Neural progenitor cell (in vitro differentiated cells): Measurements from ENCODE around the gene CRK.

ENCODE experiments used
- EZH2 ChIP-seq: fragments of 200-600 bp; sonication (generic); IDR thresholded peaks from 2 replicates; pipeline ENCODE4 v1.6.1; 2017; ENCODE audit warnings: antibody characterized with exemption, mild to moderate bottlenecking, moderate library complexity
- TF ChIP-seq, protein P1 (sequence below): fragments of 200-600 bp; sonication (generic); IDR thresholded peaks from 2 replicates; pipeline ENCODE4 v1.5.1; 2017; ENCODE audit warnings: antibody characterized with exemption, mild to moderate bottlenecking

DNA sequence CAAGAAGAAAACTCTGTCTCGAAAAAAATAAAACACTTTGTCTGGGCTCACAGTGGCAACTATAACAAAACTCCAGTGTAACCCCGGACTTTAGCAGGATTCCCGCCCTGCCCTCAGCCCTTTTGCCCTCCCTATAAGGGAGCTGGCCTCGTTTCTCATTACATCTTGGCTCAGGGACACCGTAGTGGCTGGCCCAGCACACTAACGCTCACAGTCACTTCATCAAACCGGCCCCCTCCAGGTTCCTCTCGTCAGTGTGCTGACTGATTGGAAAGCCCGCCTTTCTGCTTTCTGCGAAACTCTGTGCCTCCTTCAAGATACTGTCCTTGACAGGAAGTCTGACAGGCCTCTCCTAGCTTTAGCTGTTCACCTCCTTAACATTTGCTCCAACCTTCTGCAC is 47.7 kb upstream of the CRK start:
- TF ChIP-seq, protein P1, sequence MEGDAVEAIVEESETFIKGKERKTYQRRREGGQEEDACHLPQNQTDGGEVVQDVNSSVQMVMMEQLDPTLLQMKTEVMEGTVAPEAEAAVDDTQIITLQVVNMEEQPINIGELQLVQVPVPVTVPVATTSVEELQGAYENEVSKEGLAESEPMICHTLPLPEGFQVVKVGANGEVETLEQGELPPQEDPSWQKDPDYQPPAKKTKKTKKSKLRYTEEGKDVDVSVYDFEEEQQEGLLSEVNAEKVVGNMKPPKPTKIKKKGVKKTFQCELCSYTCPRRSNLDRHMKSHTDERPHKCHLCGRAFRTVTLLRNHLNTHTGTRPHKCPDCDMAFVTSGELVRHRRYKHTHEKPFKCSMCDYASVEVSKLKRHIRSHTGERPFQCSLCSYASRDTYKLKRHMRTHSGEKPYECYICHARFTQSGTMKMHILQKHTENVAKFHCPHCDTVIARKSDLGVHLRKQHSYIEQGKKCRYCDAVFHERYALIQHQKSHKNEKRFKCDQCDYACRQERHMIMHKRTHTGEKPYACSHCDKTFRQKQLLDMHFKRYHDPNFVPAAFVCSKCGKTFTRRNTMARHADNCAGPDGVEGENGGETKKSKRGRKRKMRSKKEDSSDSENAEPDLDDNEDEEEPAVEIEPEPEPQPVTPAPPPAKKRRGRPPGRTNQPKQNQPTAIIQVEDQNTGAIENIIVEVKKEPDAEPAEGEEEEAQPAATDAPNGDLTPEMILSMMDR = no peak
- TF ChIP-seq EZH2 = no peak
